DND-41 (cell line): Measurements from ENCODE around the gene OR14K1.
"Not testable (repeated sequence)": the region's sequence is repeated elsewhere in the genome, so short reads cannot be mapped to it uniquely, and the experiment has no call there.

Experiments used
- ATAC-seq: fragments of 200-7000 bp; cut with Tn5 transposase; 3 replicates; pipeline ENCODE4 v1.9.1; 2021; ENCODE audit warnings: low read depth; ENCODE audit not compliant: insufficient read depth
- DNase-seq: peaks from one replicate; pipeline ENCODE4 v3.0.0-alpha.2; 2020
- H2AFZ ChIP-seq: 2 replicates; pipeline ENCODE4 v1.6.0; 2012; ENCODE audit warnings: low read depth, low read length
- H3K27ac ChIP-seq: 2 replicates; pipeline ENCODE4 v1.5.1; 2012; ENCODE audit warnings: low read length, inconsistent platforms
- H3K27me3 ChIP-seq: fragments of 200-600 bp; sonication (generic); 2 replicates; pipeline ENCODE4 v1.6.0; 2012; ENCODE audit warnings: low read length, mild to moderate bottlenecking, inconsistent platforms; ENCODE audit not compliant: insufficient read depth, poor library complexity
- H3K36me3 ChIP-seq: 2 replicates; pipeline ENCODE4 v1.5.1; 2012; ENCODE audit warnings: low read length, inconsistent platforms; ENCODE audit not compliant: insufficient read depth
- H3K4me1 ChIP-seq: 2 replicates; pipeline ENCODE4 v1.5.1; 2012; ENCODE audit warnings: mild to moderate bottlenecking, low read length; ENCODE audit not compliant: insufficient read depth
- H3K4me2 ChIP-seq: 2 replicates; pipeline ENCODE4 v1.6.0; 2012; ENCODE audit warnings: mild to moderate bottlenecking, moderate library complexity, low read length, inconsistent platforms; ENCODE audit not compliant: insufficient read depth
- H3K4me3 ChIP-seq, 2 experiments: fragments of 200-600 bp in 1 of 2; shearing (Covaris generic) in 1 of 2; 2 replicates each; pipeline ENCODE4 v1.5.1; 2012 to 2016; ENCODE audit warnings: inconsistent platforms in 2 of 2, low read length in 2 of 2, mild to moderate bottlenecking in 2 of 2, low read depth in 1 of 2, moderate library complexity in 1 of 2
- H3K79me2 ChIP-seq: 2 replicates; pipeline ENCODE4 v1.6.0; 2012; ENCODE audit warnings: low read length, inconsistent platforms; ENCODE audit not compliant: insufficient read depth
- H3K9ac ChIP-seq: 2 replicates; pipeline ENCODE4 v1.6.0; 2012; ENCODE audit warnings: low read depth, mild to moderate bottlenecking, inconsistent platforms, low read length, moderate library complexity
- H3K9me3 ChIP-seq: 2 replicates; pipeline ENCODE4 v1.5.1; 2012; ENCODE audit warnings: low read length, moderate library complexity, mild to moderate bottlenecking, inconsistent platforms; ENCODE audit not compliant: insufficient read depth, severe bottlenecking
- H4K20me1 ChIP-seq: 2 replicates; pipeline ENCODE4 v1.6.0; 2012; ENCODE audit warnings: low read length; ENCODE audit not compliant: insufficient read depth
- EZH2 ChIP-seq: IDR thresholded peaks from 3 replicates; pipeline ENCODE4 v1.6.1; 2012; ENCODE audit warnings: borderline replicate concordance, low read depth, mild to moderate bottlenecking, moderate library complexity, low read length, inconsistent platforms; ENCODE audit not compliant: severe bottlenecking
- TF ChIP-seq, protein P1 (sequence below): IDR thresholded peaks from 2 replicates; pipeline ENCODE4 v1.5.1; 2012; ENCODE audit warnings: borderline replicate concordance, low read length, moderate library complexity, mild to moderate bottlenecking; ENCODE audit not compliant: poor library complexity, severe bottlenecking; ENCODE audit errors: extremely low read depth

OR14K1 gene

DNA sequence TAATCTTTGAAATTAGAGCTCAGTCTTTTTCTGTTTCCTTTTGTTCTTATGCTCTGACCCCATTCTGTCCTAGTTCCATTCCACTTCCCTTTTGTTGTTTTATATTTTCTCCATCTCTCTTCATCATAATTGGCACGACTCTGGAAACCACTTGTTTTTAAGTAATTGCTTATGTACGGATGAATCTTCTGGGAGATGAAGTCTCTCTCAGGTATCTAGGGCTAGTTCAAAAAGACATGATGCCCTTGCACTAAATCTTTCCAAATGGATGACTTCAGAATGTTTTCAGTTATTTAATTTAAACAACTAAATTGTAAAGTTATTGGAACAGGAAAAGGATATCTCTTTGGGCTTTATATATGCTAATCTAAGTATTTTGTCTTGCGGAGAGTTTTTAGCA lies 21.9 kb upstream of the OR14K1 start, which contains the start of gene OR6F1:
OR6F1 (minus strand) TSS at position 101 of the 400 bp plus-strand sequence. CDS start 3,891 bp downstream, outside the sequence.
- H3K27me3 ChIP-seq: no peaks in the 10 kb centered on the region
- ATAC-seq (no peak), DNase-seq (no peak)
- H3K9ac ChIP-seq: no peak within 1 kb of the TSS
- no peaks in the 10 kb centered on the region for H3K79me2 ChIP-seq
- H3K27ac ChIP-seq: no peak within 1 kb of the TSS
- H3K4me3 ChIP-seq: no peak within 1 kb of the TSS
- TF ChIP-seq, protein P1, sequence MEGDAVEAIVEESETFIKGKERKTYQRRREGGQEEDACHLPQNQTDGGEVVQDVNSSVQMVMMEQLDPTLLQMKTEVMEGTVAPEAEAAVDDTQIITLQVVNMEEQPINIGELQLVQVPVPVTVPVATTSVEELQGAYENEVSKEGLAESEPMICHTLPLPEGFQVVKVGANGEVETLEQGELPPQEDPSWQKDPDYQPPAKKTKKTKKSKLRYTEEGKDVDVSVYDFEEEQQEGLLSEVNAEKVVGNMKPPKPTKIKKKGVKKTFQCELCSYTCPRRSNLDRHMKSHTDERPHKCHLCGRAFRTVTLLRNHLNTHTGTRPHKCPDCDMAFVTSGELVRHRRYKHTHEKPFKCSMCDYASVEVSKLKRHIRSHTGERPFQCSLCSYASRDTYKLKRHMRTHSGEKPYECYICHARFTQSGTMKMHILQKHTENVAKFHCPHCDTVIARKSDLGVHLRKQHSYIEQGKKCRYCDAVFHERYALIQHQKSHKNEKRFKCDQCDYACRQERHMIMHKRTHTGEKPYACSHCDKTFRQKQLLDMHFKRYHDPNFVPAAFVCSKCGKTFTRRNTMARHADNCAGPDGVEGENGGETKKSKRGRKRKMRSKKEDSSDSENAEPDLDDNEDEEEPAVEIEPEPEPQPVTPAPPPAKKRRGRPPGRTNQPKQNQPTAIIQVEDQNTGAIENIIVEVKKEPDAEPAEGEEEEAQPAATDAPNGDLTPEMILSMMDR: no peak
- TF ChIP-seq EZH2: no peak
- no peaks in the 10 kb centered on the region for H3K36me3 ChIP-seq
- no peaks in the 10 kb centered on the region for H4K20me1 ChIP-seq
- H3K4me2 ChIP-seq: no peak within 1 kb of the TSS
- no peak within 1 kb of the TSS for H2AFZ ChIP-seq
- no peaks in the 10 kb centered on the region for H3K9me3 ChIP-seq
- no peaks in the 10 kb centered on the region for H3K4me1 ChIP-seq

DNA sequence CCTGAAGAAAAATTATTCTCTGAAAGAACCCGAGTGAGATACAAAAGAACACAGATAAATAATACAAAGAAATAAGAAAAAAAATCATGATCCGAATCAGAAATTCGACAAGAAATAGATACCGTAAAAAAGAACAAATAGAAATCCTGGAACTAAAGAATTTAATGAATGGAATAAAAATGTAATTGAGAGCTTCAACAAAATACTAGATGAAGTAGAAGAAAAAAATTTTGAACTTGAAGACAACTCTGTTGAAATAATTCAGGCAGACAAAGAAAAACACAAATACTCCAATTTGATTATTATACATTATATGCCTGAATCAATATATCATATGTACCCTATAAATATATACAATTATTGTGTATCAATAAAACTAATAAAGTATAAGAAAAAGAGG lies 17.2 kb upstream of the OR14K1 start:
- Histone ChIP-seq H3K9ac (no peak overlapping the region), H3K27me3 (no peaks in the 10 kb centered on the region), H3K27ac (no peak overlapping the region), H4K20me1 (no peaks in the 10 kb centered on the region), H3K4me2 (no peak overlapping the region), H3K79me2 (no peaks in the 10 kb centered on the region), H3K4me3 (no peak overlapping the region), H3K36me3 (no peaks in the 10 kb centered on the region), H2AFZ (no peak overlapping the region), H3K4me1 (no peaks in the 10 kb centered on the region), H3K9me3 (no peaks in the 10 kb centered on the region)
- no peak for TF ChIP-seq EZH2
- TF ChIP-seq, protein P1: no peak
- DNase-seq (no peak), ATAC-seq (no peak)

DNA sequence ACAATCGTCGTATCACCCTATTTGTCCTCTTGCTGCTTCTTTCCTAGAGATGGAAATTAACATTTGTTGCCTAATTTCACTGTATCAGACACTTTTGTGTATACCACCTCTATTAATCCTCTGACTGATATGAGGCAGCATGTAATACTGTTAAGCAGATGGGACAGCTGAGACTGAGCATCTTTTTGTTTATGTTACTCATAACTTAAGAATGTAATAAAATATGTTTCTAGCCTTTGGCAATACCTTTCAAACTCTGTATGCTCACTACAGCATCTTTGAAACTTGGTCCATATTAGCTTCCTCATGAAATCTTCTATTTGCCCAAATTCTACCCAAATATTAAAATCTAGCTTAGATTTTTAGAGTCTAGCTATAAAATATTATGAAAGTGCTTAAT lies 2.3 kb downstream of the OR14K1 start:
- ATAC-seq: no peak
- no peaks in the 10 kb centered on the region for H3K27me3 ChIP-seq
- H3K36me3 ChIP-seq: no peaks in the 10 kb centered on the region
- no peaks in the 10 kb centered on the region for H4K20me1 ChIP-seq
- H3K79me2 ChIP-seq: no peaks in the 10 kb centered on the region
- H3K9ac ChIP-seq: no peak overlapping the region
- no peaks in the 10 kb centered on the region for H3K9me3 ChIP-seq
- no peak overlapping the region for H3K4me3 ChIP-seq
- no peak overlapping the region for H3K4me2 ChIP-seq
- no peak for DNase-seq
- TF ChIP-seq, protein P1: no peak
- no peak for TF ChIP-seq EZH2
- H2AFZ ChIP-seq: no peak overlapping the region
- H3K4me1 ChIP-seq: no peaks in the 10 kb centered on the region
- H3K27ac ChIP-seq: no peak overlapping the region

DNA sequence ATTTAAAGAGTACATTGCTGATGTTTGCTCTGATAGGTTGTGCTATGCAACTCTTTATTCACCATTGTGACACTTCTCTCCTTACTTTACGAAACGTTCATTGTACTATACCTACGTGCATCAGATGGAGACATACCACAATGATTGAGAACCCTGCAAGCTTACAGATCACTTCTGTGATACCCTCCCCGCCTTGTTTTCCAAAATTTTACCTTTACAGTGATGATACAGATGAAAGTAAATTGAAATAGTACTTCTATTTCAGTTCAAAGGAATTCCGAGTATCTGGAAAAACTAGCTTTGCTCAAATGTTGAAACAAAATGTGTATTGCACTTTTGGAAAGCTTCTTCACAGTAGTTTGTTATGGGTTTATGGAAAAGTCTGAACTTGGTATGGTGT lies 3.3 kb downstream of the OR14K1 start:
- no peak overlapping the region for H2AFZ ChIP-seq
- no peak overlapping the region for H3K27ac ChIP-seq
- no peaks in the 10 kb centered on the region for H4K20me1 ChIP-seq
- no peak overlapping the region for H3K9ac ChIP-seq
- no peaks in the 10 kb centered on the region for H3K9me3 ChIP-seq
- TF ChIP-seq EZH2: no peak
- TF ChIP-seq, protein P1: no peak
- H3K4me3 ChIP-seq: no peak overlapping the region
- no peaks in the 10 kb centered on the region for H3K27me3 ChIP-seq
- no peaks in the 10 kb centered on the region for H3K79me2 ChIP-seq
- no peaks in the 10 kb centered on the region for H3K36me3 ChIP-seq
- ATAC-seq: no peak
- no peak overlapping the region for H3K4me2 ChIP-seq
- no peaks in the 10 kb centered on the region for H3K4me1 ChIP-seq
- DNase-seq: no peak

DNA sequence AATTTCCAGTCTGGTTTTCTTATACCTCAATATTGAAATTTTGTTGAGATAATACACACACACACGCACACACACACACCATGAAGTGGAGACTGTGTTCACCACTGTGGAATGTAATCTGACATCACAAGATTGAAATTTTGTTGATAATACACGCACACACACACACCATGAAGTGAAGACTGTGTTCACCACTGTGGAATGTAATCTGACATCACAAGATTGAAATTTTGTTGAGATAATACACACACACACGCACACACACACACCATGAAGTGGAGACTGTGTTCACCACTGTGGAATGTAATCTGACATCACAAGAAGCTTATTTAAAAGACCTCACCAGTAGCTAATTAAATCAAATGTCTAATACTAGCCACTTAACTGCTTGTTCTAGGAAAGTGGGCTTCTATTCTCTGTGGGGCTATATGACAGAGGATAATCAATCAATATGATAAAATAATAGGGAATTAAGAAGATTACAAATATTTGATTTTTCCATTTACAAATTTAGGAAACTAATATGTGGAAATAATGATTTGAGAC lies 3.9 kb downstream of the OR14K1 start:
- H3K9me3 ChIP-seq, H3K9ac ChIP-seq, H3K4me2 ChIP-seq, H3K27ac ChIP-seq, H3K79me2 ChIP-seq, H3K27me3 ChIP-seq, H3K4me1 ChIP-seq, H2AFZ ChIP-seq, H4K20me1 ChIP-seq, DNase-seq, ATAC-seq, H3K36me3 ChIP-seq, H3K4me3 ChIP-seq: not testable (repeated sequence)
